Subcutaneous abdominal adipose tissue (tissue), 5 donors: Measurements from ENCODE around the gene RHEX.

Experiments used
- H3K27ac ChIP-seq: one replicate; pipeline ENCODE4 v1.7.0; 2013; ENCODE audit warnings: low read depth, mild to moderate bottlenecking, inconsistent platforms, low read length, moderate library complexity
- H3K27me3 ChIP-seq, 5 donors: one replicate each; pipeline ENCODE4 v1.7.0; 2013; ENCODE audit warnings: low read length in 5 of 5, inconsistent platforms in 1 of 5; ENCODE audit not compliant: control insufficient read depth in 5 of 5, insufficient read depth in 4 of 5
- H3K36me3 ChIP-seq, 5 donors: one replicate each; pipeline ENCODE4 v1.7.0; 2013; ENCODE audit warnings: low read length in 5 of 5; ENCODE audit not compliant: control insufficient read depth in 5 of 5, insufficient read depth in 5 of 5
- H3K4me1 ChIP-seq, 5 donors: one replicate each; pipeline ENCODE4 v1.7.0; 2013; ENCODE audit warnings: low read length in 5 of 5, mild to moderate bottlenecking in 3 of 5, moderate library complexity in 1 of 5; ENCODE audit not compliant: control insufficient read depth in 5 of 5, insufficient read depth in 5 of 5
- H3K4me3 ChIP-seq, 5 donors: one replicate each; pipeline ENCODE4 v1.7.0; 2013; ENCODE audit warnings: low read length in 5 of 5, low read depth in 1 of 5
- H3K9ac ChIP-seq, 5 donors: one replicate each; pipeline ENCODE4 v1.7.0; 2013; ENCODE audit warnings: low read length in 5 of 5, mild to moderate bottlenecking in 4 of 5, moderate library complexity in 3 of 5
- H3K9me3 ChIP-seq, 5 donors: one replicate each; pipeline ENCODE4 v1.7.0; 2013; ENCODE audit warnings: low read length in 5 of 5; ENCODE audit not compliant: control insufficient read depth in 5 of 5
- donor health status: healthy.
- donor health status: healthy.
- donor health status: healthy.
- donor health status: healthy.
- donor health status: healthy.

The RHEX gene

DNA sequence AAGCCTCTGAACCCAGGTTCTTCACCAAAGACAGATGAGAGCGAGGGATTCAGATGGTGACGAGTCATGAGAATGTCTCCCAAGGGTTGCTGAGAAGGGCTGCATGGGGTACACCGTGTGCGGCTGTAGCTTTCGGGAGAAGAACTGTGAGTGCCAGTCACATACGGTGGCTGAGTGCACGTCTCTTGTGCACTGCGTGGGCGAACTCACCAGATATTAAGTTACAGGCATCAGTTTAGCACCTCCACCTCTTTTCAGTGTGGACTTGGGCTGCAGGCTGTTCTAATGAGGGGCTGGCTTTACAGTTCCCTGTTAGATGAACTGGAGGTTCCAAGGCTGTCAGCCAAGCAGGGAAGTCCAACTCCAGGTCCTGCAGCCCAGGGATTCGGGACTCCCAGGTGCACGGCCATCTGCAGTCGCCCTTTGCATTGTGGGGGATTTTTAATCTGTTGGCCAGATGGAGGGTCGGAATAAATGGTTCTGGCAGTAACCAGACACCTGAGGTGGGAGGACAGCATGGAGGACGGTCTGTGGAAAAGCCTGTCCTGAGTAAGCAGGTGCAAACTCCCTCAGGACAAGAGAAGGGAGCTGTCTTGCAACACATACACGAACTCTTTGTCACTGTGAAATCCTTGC, 90.7 kb downstream of the RHEX start:
- no peaks in the 10 kb centered on the region for H3K4me1 ChIP-seq
- no peak overlapping the region for H3K27ac ChIP-seq
- no peak overlapping the region for H3K4me3 ChIP-seq
- no peaks in the 10 kb centered on the region for H3K9me3 ChIP-seq
- H3K27me3 ChIP-seq: peaks cover 0 to 10% (median 4%) of the 10 kb centered on the region in 5 donors
- no peak overlapping the region for H3K9ac ChIP-seq
- no peaks in the 10 kb centered on the region for H3K36me3 ChIP-seq

GRCh38 chr1:206144605-206145004, 91.6 kb downstream of the RHEX start:
- H3K4me3 ChIP-seq: no peak overlapping the region
- no peak overlapping the region for H3K27ac ChIP-seq
- H3K27me3 ChIP-seq: peaks cover 0 to 10% (median 3%) of the 10 kb centered on the region in 5 donors
- no peaks in the 10 kb centered on the region for H3K36me3 ChIP-seq
- no peak overlapping the region for H3K9ac ChIP-seq
- H3K4me1 ChIP-seq: no peaks in the 10 kb centered on the region
- H3K9me3 ChIP-seq: no peaks in the 10 kb centered on the region

GRCh38 chr1:206145771-206146290, 92.9 kb downstream of the RHEX start:
- Histone ChIP-seq H3K36me3 (no peaks in the 10 kb centered on the region), H3K9me3 (no peaks in the 10 kb centered on the region), H3K27me3 (peaks cover 0 to 10% (median 0%) of the 10 kb centered on the region in 5 donors), H3K9ac (no peak overlapping the region), H3K4me3 (no peak overlapping the region), H3K27ac (no peak overlapping the region), H3K4me1 (no peaks in the 10 kb centered on the region)
